H1 (cell line): ENCODE measurements around the gene THBS1. TPM values are rescaled to one million over a fixed set of nuclear protein-coding genes. Genes with fewer than 3 reads are reported as not detected.

ENCODE experiments used
- ATF2 ChIP-seq: IDR thresholded peaks from 2 replicates; pipeline ENCODE4 v1.6.1; 2012; ENCODE audit warnings: low read length, inconsistent platforms
- ATF3 ChIP-seq: IDR thresholded peaks from 2 replicates; pipeline ENCODE4 v1.6.1; 2011; ENCODE audit warnings: low read depth, mild to moderate bottlenecking, low read length; ENCODE audit not compliant: insufficient read depth
- CBX5 ChIP-seq: fragments of 300-800, 300-1000 bp; sonication (generic); IDR thresholded peaks from 2 replicates; pipeline ENCODE4 v1.7.1; 2016; ENCODE audit warnings: antibody characterized with exemption, low read length, low read depth
- CBX8 ChIP-seq: fragments of 300-800, 300-1000 bp; sonication (generic); IDR thresholded peaks from 2 replicates; pipeline ENCODE4 v1.7.1; 2016; ENCODE audit warnings: low read depth, low read length, borderline replicate concordance
- CEBPB ChIP-seq: IDR thresholded peaks from 2 replicates; pipeline ENCODE4 v1.6.1; 2012; ENCODE audit warnings: low read depth, low read length
- CTBP2 ChIP-seq: IDR thresholded peaks from 2 replicates; pipeline ENCODE4 v1.7.0; 2011; ENCODE audit warnings: borderline replicate concordance, mild to moderate bottlenecking, moderate library complexity, mixed read lengths, low read length; ENCODE audit not compliant: insufficient read depth, insufficient read length
- GABPA ChIP-seq: IDR thresholded peaks from 2 replicates; pipeline ENCODE4 v1.6.1; 2011; ENCODE audit warnings: mild to moderate bottlenecking, low read length, moderate library complexity, borderline replicate concordance; ENCODE audit not compliant: insufficient read depth
- JUN ChIP-seq: IDR thresholded peaks from 2 replicates; pipeline ENCODE4 v1.6.1; 2011; ENCODE audit warnings: low read depth, mild to moderate bottlenecking, improper control_type of control experiment, low read length
- NRF1 ChIP-seq: IDR thresholded peaks from 2 replicates; pipeline ENCODE4 v1.6.1; 2011; ENCODE audit warnings: mild to moderate bottlenecking, low read depth, low read length, improper control_type of control experiment
- POLR2AphosphoS5 ChIP-seq: IDR thresholded peaks from 2 replicates; pipeline ENCODE4 v1.6.1; 2011; ENCODE audit warnings: low read depth, low read length
- POU5F1 ChIP-seq: IDR thresholded peaks from 2 replicates; pipeline ENCODE4 v1.6.1; 2011; ENCODE audit warnings: low read depth, mild to moderate bottlenecking, low read length, moderate library complexity
- RAD21 ChIP-seq, 2 experiments: IDR thresholded peaks in 1 of 2; conservative IDR thresholded peaks in 1 of 2; 2 replicates each; pipeline ENCODE4 v1.6.1; 2011; ENCODE audit warnings: low read depth in 2 of 2, low read length in 2 of 2, improper control_type of control experiment in 1 of 2, inconsistent platforms in 1 of 2, mild to moderate bottlenecking in 1 of 2, moderate library complexity in 1 of 2
- RBBP5 ChIP-seq: IDR thresholded peaks from 2 replicates; pipeline ENCODE4 v1.7.1; 2012; ENCODE audit warnings: low read depth, mild to moderate bottlenecking, inconsistent platforms, low read length, moderate library complexity, borderline replicate concordance
- RXRA ChIP-seq: IDR thresholded peaks from 2 replicates; pipeline ENCODE4 v1.6.1; 2011; ENCODE audit warnings: low read depth, mild to moderate bottlenecking, low read length, moderate library complexity; ENCODE audit not compliant: insufficient read depth
- SAP30 ChIP-seq: fragments of 300-600 bp; sonication (generic); IDR thresholded peaks from 2 replicates; pipeline ENCODE4 v1.7.1; 2012; ENCODE audit warnings: low read length, moderate library complexity, mild to moderate bottlenecking, inconsistent platforms; ENCODE audit not compliant: insufficient read depth, insufficient replicate concordance
- SIRT6 ChIP-seq: IDR thresholded peaks from one replicate; pipeline ENCODE4 v1.7.1; 2012; ENCODE audit warnings: low read length, inconsistent platforms
- SIX5 ChIP-seq: IDR thresholded peaks from 2 replicates; pipeline ENCODE4 v1.6.1; 2011; ENCODE audit warnings: mild to moderate bottlenecking, low read depth, low read length
- SP4 ChIP-seq: IDR thresholded peaks from 2 replicates; pipeline ENCODE4 v1.6.1; 2012; ENCODE audit warnings: low read length, inconsistent platforms
- SUZ12 ChIP-seq: fragments of 200-600 bp; sonication (generic); IDR thresholded peaks from 2 replicates; pipeline ENCODE4 v1.6.1; 2012; ENCODE audit warnings: mild to moderate bottlenecking, inconsistent platforms, low read length, moderate library complexity, mixed read lengths
- YY1 ChIP-seq: IDR thresholded peaks from 2 replicates; pipeline ENCODE4 v1.6.1; 2011; ENCODE audit warnings: low read depth, mild to moderate bottlenecking, low read length
- polyA plus RNA-seq, 7 experiments: library from polyadenylated mRNA; depleted of rRNA in 3 of 7; stranded (reverse) in 5 of 7; unstranded in 2 of 7; fragments of >200 nt in 5 of 7; fragments of 200-250 nt in 2 of 7; gene quantifications; 1 replicate in 5 of 7; 2 replicates in 1 of 7; 4 replicates in 1 of 7; pipeline versions ENCODE4 v1.2.1 to v1.2.3, GENCODE V29; 2011 to 2013; ENCODE audit warnings: missing spikeins in 2 of 7, mixed read lengths in 2 of 7
- total RNA-seq: library from RNA; stranded (reverse); fragmentation: NEBNext Ultra II Directional; extraction: Animal tissue kit (Norgen Biotek cat#: 25700); gene quantifications from 2 replicates; pipeline ENCODE4 v1.2.1, GENCODE V29; 2021

Gene THBS1
- total and polyA plus RNA-seq, 2 of the 8 experiments (the other 6 are each of a cell fraction or from before 2014, with no cell fraction given): 10.3 to 63.3 TPM

- TF ChIP-seq YY1 (peak; percentile 8; the same call in 1 of the 2 replicates), POLR2AphosphoS5 (peak; percentile 100), RAD21 (IDR thresholded peaks at IDR 0.05 in 1 of 2, conservative IDR thresholded peaks at IDR 0.05 in 1 of 2; ENCODE audit: low read depth in 2 of 2, low read length in 2 of 2) (peak; percentile 0 to 22; a peak in 1 of 4 replicates), GABPA (no peak), SIX5 (no peak), SP4 (no peak), ATF3 (no peak), ATF2 (no peak), NRF1 (no peak), SIRT6 (no peak), CBX8 (no peak), CEBPB (no peak), JUN (no peak), POU5F1 (no peak), CBX5 (no peak), SAP30 (no peak), RXRA (no peak), SUZ12 (no peak), CTBP2 (no peak), RBBP5 (peak; percentile 23; the same call in 1 of the 2 replicates)
These were observed at the start of gene THBS1 (continued) for GRCh38 chr15:39580485-39581241.
